GM19397 (cell line): ENCODE data around the gene FGD4.
"Not testable (repeated sequence)": the region's sequence is repeated elsewhere in the genome, so short reads cannot be mapped to it uniquely, and the experiment has no call there.

Experiments
- ATAC-seq: cut with Tn5 transposase; IDR thresholded peaks from one replicate; pipeline ENCODE4 v1.9.1; 2021; ENCODE audit warnings: mild to moderate bottlenecking, moderate library complexity; ENCODE audit not compliant: unreplicated experiment

The FGD4 gene

GRCh38 chr12:32515137-32515873 lies 115.9 kb downstream of the FGD4 start:
- no peak for ATAC-seq

- no peak for ATAC-seq
Observed at GRCh38 chr12:32516230-32516629, 116.9 kb downstream of the FGD4 start.

- ATAC-seq, result no peak
Observed at GRCh38 chr12:32517966-32518365, 118.6 kb downstream of the FGD4 start.

GRCh38 chr12:32519047-32519446 lies 119.7 kb downstream of the FGD4 start:
- ATAC-seq, result no peak

GRCh38 chr12:32522331-32523221 lies 123.2 kb downstream of the FGD4 start:
- peak; percentile 79 for ATAC-seq

GRCh38 chr12:32525802-32526201 lies 126.4 kb downstream of the FGD4 start:
- ATAC-seq, result not testable (repeated sequence)

GRCh38 chr12:32526343-32526742 lies 127.0 kb downstream of the FGD4 start:
- ATAC-seq, result not testable (repeated sequence)

- no peak for ATAC-seq
Observed at GRCh38 chr12:32532422-32532821, 133.1 kb downstream of the FGD4 start.

- ATAC-seq, result no peak
Observed at GRCh38 chr12:32532951-32533350, 133.6 kb downstream of the FGD4 start.

GRCh38 chr12:32533506-32533905 lies 134.1 kb downstream of the FGD4 start:
- not testable (repeated sequence) for ATAC-seq

GRCh38 chr12:32533971-32534590 lies 134.7 kb downstream of the FGD4 start:
- peak; percentile 72 for ATAC-seq

GRCh38 chr12:32534698-32535097 lies 135.3 kb downstream of the FGD4 start:
- ATAC-seq, result no peak

GRCh38 chr12:32535288-32535999 lies 136.1 kb downstream of the FGD4 start:
- ATAC-seq, result no peak

- no peak for ATAC-seq
Observed at GRCh38 chr12:32536000-32536345, 136.6 kb downstream of the FGD4 start.

GRCh38 chr12:32541754-32542374 lies 142.5 kb downstream of the FGD4 start:
- no peak for ATAC-seq

- no peak for ATAC-seq
Observed at GRCh38 chr12:32542428-32543229, 143.3 kb downstream of the FGD4 start.

- no peak for ATAC-seq
Observed at GRCh38 chr12:32544893-32545292, 145.5 kb downstream of the FGD4 start.

GRCh38 chr12:32545413-32545980 lies 146.1 kb downstream of the FGD4 start:
- ATAC-seq, result no peak

- ATAC-seq, result no peak
Observed at GRCh38 chr12:32546272-32546671, 146.9 kb downstream of the FGD4 start.
